Fibroblast of villous mesenchyme (primary cell): Measurements from ENCODE around the gene KIF25. TPM values are rescaled to one million over a fixed set of nuclear protein-coding genes. Genes with fewer than 3 reads are reported as not detected.

Experiments used
- DNase-seq: peaks from one replicate; pipeline ENCODE4 v3.0.0-alpha.2; 2010; ENCODE audit warnings: low read depth
- H3K4me3 ChIP-seq: 2 replicates; pipeline ENCODE4 v1.5.1; 2011; ENCODE audit warnings: low read depth, mild to moderate bottlenecking, low read length
- total RNA-seq: library from RNA; depleted of rRNA; stranded (reverse); fragments of >200 nt; gene quantifications from 2 replicates; pipeline ENCODE4 v1.2.3, GENCODE V29; 2012
- TF ChIP-seq, protein P1 (sequence below): IDR thresholded peaks from 2 replicates; pipeline ENCODE4 v1.5.1; 2012; ENCODE audit warnings: low read depth, mild to moderate bottlenecking, low read length; ENCODE audit not compliant: insufficient read depth

The KIF25 gene
- total RNA-seq, 1 donor, result not detected

DNA sequence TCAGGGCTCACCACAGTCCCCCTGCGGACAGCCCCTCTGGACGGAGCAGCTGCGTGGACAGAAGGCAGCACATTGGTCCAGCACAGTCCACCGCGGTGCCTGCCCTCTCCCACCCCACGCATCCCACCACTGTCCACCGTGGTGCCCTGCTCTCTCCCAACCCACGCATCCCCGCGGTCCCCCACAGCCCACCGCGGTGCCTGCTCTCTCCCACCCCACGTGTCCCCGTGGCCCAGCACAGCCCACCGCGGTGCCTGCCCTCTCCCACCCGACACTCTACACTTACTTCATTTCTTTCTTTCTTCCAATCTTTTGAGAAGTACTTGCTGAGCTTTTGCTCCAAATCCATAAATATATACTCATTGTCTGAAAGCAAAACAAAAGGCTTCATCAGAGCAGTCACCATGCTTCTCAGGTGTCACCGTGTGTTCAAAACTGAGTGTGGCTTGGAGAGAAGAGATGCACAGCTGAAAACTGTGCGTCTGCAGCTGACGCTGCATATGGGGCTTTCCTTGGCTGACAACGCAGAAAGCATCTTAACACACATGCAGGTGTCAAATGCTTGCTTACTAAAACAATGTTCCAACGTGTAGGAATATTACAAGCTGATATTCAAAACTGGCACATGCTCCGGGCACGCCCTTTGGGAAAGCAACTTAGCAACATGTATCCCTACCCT, 69.7 kb downstream of the KIF25 start:
- no peak overlapping the region for H3K4me3 ChIP-seq
- TF ChIP-seq, protein P1, sequence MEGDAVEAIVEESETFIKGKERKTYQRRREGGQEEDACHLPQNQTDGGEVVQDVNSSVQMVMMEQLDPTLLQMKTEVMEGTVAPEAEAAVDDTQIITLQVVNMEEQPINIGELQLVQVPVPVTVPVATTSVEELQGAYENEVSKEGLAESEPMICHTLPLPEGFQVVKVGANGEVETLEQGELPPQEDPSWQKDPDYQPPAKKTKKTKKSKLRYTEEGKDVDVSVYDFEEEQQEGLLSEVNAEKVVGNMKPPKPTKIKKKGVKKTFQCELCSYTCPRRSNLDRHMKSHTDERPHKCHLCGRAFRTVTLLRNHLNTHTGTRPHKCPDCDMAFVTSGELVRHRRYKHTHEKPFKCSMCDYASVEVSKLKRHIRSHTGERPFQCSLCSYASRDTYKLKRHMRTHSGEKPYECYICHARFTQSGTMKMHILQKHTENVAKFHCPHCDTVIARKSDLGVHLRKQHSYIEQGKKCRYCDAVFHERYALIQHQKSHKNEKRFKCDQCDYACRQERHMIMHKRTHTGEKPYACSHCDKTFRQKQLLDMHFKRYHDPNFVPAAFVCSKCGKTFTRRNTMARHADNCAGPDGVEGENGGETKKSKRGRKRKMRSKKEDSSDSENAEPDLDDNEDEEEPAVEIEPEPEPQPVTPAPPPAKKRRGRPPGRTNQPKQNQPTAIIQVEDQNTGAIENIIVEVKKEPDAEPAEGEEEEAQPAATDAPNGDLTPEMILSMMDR, result no peak
- no peak for DNase-seq

DNA sequence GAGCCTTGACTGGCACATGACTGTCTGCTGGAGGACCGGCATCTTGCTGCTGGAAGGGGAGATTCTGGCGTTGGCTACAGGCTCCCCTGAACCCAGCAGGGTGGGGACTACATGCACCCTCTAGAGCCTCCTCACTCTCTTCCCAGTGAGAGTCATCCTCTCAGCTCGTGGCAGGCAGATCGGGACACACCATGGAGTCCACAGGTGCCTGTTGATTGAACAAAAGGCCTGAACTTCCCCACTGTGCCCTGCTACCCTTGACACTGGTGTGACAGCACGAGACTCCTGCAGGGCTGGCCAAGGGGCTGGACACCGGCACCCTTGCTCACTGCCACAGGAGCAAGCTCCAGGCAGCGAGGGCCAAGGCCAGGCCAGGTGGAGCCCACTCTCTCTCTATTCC, 73.3 kb downstream of the KIF25 start:
- DNase-seq, result no peak
- no peak overlapping the region for H3K4me3 ChIP-seq
- TF ChIP-seq, protein P1, result no peak

DNA sequence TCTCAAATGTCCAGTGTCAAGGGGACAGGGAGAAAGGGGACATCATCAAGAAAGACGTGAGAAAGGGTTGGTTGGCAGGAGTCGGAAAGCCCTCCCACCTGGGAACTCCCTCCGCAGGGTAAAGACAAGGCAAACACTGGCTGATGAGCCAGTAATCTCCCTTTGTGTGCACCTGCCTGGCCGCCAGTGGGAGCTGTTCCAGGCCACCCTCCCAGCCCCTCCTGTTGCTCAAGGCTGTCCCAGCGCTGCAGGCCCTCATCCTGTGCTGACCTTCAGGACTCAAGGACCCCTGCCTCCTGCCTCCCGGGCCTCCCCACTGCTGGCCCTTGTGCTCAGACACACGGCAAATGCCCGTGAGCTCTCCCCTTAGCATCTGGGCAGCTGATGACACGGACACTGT, 74.1 kb downstream of the KIF25 start:
- H3K4me3 ChIP-seq, result no peak overlapping the region
- no peak for DNase-seq
- TF ChIP-seq, protein P1, result no peak

DNA sequence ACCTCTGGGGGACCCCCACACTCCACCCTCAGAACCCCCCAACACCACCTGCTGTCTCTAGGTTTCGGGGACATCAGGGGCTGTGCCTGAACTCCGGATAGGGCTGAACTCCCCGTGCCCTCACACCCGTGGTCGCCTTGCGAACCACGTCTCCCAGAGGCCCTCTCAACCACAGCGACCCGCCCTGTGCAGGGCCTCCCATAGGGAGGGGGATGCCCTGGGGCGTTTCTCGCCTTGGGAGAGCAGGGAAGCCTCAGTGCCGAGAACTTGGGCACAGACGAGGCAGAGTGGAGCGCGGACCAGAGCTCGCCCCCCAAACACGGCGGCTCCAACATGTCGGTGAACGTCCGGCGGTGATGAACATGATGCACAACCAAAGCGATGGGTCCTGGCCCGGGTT, 74.8 kb downstream of the KIF25 start:
- TF ChIP-seq, protein P1, result no peak
- no peak for DNase-seq

DNA sequence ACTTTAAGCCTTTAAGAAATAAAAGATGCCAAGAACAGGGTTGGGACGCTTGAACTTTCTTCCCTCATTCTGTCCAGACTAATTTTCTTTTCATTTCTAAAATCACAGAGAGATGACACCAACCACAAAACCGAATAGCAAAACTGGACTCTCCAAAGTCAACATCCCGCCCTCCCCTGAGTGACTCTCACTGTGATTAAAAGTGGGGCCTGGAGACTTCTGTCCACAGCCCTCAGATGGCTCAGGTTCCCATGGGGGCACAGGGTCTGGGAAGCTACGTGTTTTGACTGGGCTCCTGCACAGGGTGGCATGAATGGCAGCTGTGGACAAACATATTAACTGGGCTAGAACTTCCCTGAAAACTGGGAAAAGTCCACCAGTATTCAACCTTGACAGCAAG, 75.3 kb downstream of the KIF25 start:
- no peak overlapping the region for H3K4me3 ChIP-seq
- no peak for DNase-seq
- TF ChIP-seq, protein P1, result no peak

More for the DNA sequence above, 74.8 kb downstream of the KIF25 start:
- H3K4me3 ChIP-seq, result no peak overlapping the region

DNA sequence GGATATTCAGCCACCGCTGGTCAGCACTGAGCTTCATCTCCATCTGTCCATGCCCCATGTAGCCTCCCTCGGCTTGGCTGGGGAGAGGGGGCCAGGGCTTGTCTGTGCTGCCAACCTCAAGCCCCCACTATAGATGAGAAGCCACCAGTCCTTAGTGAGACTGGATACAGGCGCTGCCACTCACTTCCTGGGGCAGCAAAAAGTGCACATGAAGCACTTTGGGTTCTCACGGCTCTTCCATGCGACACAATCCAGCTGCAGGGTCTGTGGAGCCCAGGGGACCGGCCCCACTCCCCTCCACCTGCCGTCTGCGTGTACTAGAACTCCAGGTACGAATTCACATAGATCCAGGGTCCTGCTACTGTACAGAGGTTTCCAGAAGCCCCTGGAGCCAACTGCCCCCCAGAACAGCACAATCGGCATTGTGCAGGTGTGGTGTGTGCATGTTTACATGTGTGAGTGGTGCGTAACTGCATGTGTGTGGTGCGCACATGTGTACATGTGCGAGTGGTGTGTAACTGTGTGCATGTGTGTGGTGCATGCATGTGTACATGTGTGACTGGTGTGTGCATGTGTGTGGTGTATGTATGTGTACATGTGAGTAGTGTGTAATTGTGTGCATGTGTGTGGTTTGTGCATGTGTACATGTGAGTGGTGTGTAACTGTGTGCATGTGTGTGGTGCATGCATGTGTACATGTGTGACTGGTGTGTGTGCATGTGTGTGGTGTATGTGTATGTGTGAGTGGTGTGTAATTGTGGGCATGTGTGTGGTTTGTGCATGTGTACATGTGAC, 76.7 kb downstream of the KIF25 start:
- TF ChIP-seq, protein P1, result no peak
- H3K4me3 ChIP-seq, result no peak overlapping the region
- no peak for DNase-seq
